LoVo (cell line): ENCODE data around the gene DUSP11.
"Not testable (repeated sequence)": the region's sequence is repeated elsewhere in the genome, so short reads cannot be mapped to it uniquely, and the experiment has no call there.

Source experiments
- DNase-seq: peaks from one replicate; pipeline ENCODE4 v3.0.0-alpha.2; 2016; ENCODE audit warnings: low spot score

The DUSP11 gene

DNA sequence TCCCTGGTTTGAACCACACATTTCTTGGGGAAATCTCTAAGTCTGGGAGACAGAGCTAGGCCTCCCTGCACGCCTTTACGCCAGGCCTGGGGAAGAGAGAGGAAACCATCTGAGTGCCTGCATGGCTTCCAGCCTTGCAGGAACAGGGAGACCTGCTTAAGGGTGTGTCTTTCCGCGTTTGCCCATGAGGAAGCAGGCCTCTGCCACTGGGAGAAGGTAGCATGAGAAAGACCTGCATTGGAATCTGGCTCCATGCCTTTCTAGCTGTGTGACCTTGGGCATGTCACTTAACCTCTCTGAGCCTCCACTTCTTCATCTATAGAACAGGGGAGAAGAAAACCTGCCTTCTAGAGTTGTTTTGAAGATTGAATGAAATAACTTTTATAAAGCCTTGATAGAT, 62.2 kb downstream of the DUSP11 start:
- not testable (repeated sequence) for DNase-seq

DNA sequence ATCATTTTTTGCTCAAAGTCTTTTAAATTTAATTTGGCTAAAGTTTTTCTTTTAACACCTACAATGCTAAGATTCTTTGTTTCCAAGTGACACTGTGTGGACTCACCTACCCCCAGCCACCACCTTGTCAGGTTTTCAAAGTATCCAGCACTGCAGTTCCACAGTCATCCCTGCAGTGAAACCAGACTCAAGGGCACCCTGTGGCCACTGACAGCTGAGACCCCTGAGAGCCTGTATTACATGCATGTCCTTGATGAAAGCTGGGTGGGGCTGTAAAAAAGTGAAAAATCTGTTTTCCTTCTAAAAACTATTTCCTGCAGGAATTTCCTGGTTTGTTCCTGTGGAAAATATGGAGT, 62.7 kb downstream of the DUSP11 start:
- no peak for DNase-seq

DNA sequence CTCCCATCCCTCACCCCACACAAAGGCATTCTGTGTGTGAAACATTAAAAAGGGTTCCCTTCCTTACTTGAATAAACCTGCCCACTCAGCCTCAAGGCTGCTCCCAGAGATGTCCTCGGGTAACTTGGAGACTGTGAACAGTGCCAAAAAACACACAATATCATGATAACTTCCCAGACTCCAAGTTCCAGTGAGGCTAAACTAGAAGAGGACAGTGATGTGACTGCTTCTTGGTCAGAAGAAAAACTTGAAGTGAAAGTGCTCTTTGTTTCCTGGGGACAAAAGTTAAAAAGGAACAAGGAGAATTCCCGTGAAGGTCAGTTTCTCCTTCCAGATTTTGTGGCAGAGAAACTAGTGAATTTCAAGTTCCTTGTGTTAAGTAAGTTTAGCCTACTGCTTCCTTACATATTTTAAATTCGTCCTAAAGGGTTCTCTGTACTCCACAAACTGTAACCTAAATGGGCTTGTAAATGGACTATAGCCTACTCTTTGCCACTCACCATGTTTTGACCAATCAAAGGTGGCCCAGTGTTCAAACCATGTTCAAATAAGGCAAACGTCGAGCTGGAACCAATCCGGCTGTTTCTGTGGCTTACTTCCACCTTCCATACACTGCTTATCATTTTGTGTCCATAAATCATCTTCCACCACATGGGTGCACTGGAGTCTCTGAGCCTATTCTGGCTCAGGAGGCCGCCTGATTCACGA, 63.2 kb downstream of the DUSP11 start:
- no peak for DNase-seq

DNA sequence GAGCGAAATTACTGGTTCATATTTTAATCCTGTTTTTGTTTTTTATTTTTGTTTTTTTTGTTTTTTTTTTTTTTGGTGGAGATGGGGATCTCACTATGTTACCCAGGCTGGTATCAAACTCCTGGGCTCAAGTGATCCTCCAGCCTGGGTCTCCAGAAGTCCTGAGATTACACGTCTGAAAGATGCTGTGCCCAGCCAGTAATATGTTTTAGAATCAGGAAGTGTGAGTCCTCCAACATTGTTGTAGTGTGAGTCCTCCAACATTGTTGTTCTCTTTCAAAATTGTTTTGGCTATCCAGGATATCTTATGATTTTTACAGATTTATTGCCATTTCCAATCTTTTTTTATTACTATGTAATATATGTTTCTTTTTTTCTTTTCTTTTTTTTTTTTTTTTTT, 65.8 kb downstream of the DUSP11 start:
- no peak for DNase-seq
